D341Med (cell line): Measurements from ENCODE around the gene SHISA9.

ENCODE experiments used
- DNase-seq: peaks from one replicate; pipeline ENCODE4 v3.0.0; 2012; ENCODE audit warnings: low spot score

SHISA9 gene

DNA sequence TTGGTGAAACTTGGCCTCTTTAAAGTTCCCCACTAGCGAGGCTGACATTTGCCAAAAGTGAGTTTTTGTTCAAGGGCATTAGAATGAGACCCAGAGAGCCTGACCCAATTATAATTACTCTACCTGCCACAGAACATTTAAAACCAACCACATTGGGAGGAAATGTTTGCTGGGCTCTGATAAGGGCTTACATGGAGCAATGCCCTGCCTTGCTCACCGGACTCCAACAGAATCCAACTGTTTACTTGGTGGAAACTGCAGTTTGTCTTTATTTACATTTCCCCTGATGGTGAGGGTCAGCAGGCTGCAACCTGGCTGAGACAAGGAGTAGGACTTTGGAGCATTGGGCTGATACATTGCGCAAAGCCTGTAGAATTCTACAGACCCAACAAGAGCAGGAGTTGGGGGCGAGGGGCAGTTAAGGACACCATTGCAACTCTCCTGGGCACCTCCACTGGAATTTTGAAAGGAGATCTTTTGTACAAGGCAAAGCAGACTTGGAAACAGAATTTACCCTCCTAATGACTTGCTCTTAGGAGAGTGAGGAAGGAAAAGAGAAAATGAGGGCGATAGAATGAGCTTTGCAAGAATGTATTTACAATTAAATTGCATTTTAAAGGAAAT is 368.6 kb downstream of the SHISA9 start:
- DNase-seq, result no peak

DNA sequence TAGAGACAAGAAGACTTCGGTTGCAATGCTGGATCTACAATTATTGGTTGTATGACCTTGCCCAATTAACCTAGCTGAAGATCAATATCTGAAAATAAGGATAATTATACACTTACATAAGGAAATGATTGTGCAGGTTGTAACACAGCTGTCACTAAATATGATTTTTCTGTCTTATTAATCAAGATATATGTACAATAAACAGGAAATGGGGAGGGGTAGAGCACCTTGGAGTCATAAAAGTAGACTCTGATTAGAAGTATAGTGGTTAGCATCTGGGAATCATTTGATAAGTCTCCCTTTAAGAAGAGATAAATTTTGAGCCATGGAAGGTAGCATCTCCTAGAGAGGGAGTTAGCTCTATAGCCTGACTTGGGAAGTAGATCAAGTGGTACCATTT is 369.2 kb downstream of the SHISA9 start:
- DNase-seq, result no peak

DNA sequence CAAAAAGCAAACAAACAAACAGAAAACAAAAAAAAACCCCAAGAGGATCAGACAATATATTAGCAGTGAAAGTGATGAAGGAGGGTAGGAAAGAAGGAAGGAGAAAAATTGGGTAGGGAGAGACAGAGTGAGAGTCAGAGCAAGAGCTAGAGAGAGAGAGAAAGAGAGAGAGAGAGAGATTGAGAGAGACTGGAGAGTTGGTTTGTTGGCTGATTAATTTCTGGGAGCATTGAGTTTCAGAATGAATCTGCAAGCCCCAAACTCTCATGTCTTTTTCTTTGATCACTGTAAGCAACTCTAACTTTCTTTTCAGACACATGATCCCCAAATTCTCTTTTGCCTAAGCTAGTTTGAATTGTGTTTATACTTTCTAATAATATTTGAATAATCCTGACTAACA is 388.1 kb downstream of the SHISA9 start:
- no peak for DNase-seq
